ENCODE measurements around the gene GABRA5. TPM values are rescaled to one million over a fixed set of nuclear protein-coding genes. Genes with fewer than 3 reads are reported as not detected.

GABRA5 gene
- total and polyA plus RNA-seq, 11 donors: not detected

DNA sequence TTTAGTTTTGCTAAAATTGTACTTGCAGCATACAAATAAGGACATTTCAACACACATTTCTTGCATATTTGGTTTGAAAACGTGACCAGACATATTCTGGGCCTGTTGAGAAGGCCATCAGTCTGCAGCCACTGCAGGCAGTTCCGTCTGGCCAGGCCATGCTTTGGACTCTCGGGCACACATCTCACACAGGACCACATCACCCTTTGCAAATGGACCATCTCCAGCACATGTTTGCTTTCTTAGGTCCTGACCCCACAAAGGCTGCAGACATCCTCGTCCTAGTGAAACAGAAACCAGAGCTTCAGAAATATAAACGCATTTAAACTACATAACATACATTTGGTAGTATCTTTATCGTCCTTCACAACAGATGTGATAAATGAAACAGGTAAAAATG is 24.1 kb downstream of the GABRA5 start:
- Histone ChIP-seq H3K36me3 (no peaks in the 10 kb centered on the region), H3K4me3 (no peak overlapping the region), H3K9me3 (no peaks in the 10 kb centered on the region), H3K27me3 (peaks cover 0 to 42% (median 14%) of the 10 kb centered on the region in 9 donors), H3K27ac (no peak overlapping the region), H3K4me1 (peaks cover 0 to 11% (median 5%) of the 10 kb centered on the region in 12 donors)
- no peak for DNase-seq
- no peak for ATAC-seq
- TF ChIP-seq CTCF (IDR thresholded peaks at IDR 0.05) (no peak), POLR2A (IDR thresholded peaks at IDR 0.05) (no peak)
- 59 to 65% (median 62%) methylated on average over 6 of the region's 6 CpGs for WGBS, 4 donors
- intact Hi-C loops (cut with DNase I): loop anchor here in 9 of 10 donors (2.0 to 10.0 kb wide), 8 partner anchors 124 to 1234 kb away; no protein-coding TSS in a partner anchor

DNA sequence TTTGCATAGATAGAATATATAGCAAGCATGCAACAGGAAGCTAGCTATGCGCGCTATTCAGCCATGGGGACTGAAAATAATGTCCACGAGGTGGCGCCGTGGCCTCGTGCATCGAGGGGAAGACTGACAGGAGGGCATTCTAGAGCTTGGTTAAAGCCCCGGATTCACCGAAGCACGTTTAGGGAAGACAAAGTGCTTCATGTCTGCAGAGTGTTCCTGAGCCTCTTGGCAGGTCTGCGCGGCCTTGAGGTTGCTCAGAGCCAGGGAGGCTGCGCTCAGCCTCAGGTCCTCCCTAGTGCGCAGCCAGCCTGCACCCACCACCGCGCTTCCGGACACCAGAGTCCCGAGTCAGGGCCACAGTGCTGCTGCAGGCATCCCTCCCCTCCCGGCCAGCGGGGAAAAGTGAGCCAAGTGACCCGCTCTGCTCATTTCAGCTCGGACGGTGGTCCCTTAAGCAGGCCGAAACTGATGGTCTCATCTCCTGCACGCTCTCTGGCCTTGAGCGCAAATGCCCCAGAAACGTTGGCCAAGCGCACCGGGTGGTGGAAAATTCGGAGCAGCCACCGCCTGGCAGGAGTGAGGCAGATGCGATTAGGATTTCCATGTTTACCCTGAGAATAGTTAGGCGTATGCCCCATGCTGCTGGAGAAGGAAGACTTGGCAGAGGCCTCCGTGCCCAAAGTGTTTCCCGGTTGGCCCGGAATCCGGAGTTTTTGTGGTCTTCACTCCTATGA is 24.8 kb downstream of the GABRA5 start:
- 6 to 11% (median 8%) methylated on average over 25 to 37 of the region's 37 CpGs for WGBS, 4 donors
- peak; percentile 36 to 84 (median 69) for ATAC-seq

GRCh38 chr15:26892182-26892518 is 25.3 kb downstream of the GABRA5 start:
- no peaks in the 10 kb centered on the region for H3K9me3 ChIP-seq
- ATAC-seq: peak in 2 of 4 donors; percentile 28 to 52
- TF ChIP-seq CTCF (IDR thresholded peaks at IDR 0.05) (no peak), POLR2A (IDR thresholded peaks at IDR 0.05) (no peak)
- no peak overlapping the region for H3K27ac ChIP-seq
- intact Hi-C loops (cut with DNase I): loop anchor here in 9 of 10 donors (5.0 to 10.0 kb wide), 7 partner anchors 123 to 1233 kb away; no protein-coding TSS in a partner anchor
- DNase-seq: no peak
- peaks cover 0 to 42% (median 14%) of the 10 kb centered on the region in 9 donors for H3K27me3 ChIP-seq
- peak overlapping the region in 9 of 12 donors; percentile 10 to 44 (median 29) for H3K4me3 ChIP-seq
- WGBS, 4 donors: 10 to 36% (median 16%) methylated on average over 24 of the region's 24 CpGs
- H3K4me1 ChIP-seq: peaks cover 0 to 11% (median 5%) of the 10 kb centered on the region in 12 donors
- H3K36me3 ChIP-seq: no peaks in the 10 kb centered on the region

More for the DNA sequence above, 24.8 kb downstream of the GABRA5 start:
- peak overlapping the region in 10 of 12 donors; percentile 6 to 44 (median 28) for H3K4me3 ChIP-seq
- peaks cover 0 to 11% (median 5%) of the 10 kb centered on the region in 12 donors for H3K4me1 ChIP-seq
- intact Hi-C loops (cut with DNase I): loop anchor here in 9 of 10 donors (2.0 to 10.0 kb wide), 8 partner anchors 123 to 1233 kb away; no protein-coding TSS in a partner anchor
- no peak overlapping the region for H3K27ac ChIP-seq
- peak in 4 of 5 donors; percentile 28 to 54 (median 47) for DNase-seq
- H3K36me3 ChIP-seq: no peaks in the 10 kb centered on the region
- H3K9me3 ChIP-seq: no peaks in the 10 kb centered on the region
- TF ChIP-seq CTCF (IDR thresholded peaks at IDR 0.05) (peak; percentile 46 to 74 (median 59)), POLR2A (IDR thresholded peaks at IDR 0.05) (no peak)
- H3K27me3 ChIP-seq: peaks cover 0 to 42% (median 14%) of the 10 kb centered on the region in 9 donors

- WGBS, 4 donors: 77 to 81% (median 80%) methylated on average over 14 of the region's 14 CpGs
- TF ChIP-seq POLR2A (IDR thresholded peaks at IDR 0.05): no peak
- TF ChIP-seq CTCF (IDR thresholded peaks at IDR 0.05): no peak
- ATAC-seq: peak in 1 of 4 donors; percentile 17
- Histone ChIP-seq H3K4me3 (no peak overlapping the region), H3K9me3 (no peaks in the 10 kb centered on the region), H3K36me3 (no peaks in the 10 kb centered on the region), H3K4me1 (peaks cover 0 to 11% (median 5%) of the 10 kb centered on the region in 12 donors), H3K27me3 (peaks cover 0 to 42% (median 14%) of the 10 kb centered on the region in 9 donors), H3K27ac (no peak overlapping the region)
- DNase-seq: no peak
- intact Hi-C loops (cut with DNase I): loop anchor here in 9 of 10 donors (5.0 to 10.0 kb wide), 7 partner anchors 122 to 1232 kb away; no protein-coding TSS in a partner anchor
Measured at GRCh38 chr15:26892678-26893077, 25.8 kb downstream of the GABRA5 start.
